H9 (cell line): ENCODE data around the gene IFITM1. TPM values are rescaled to one million over a fixed set of nuclear protein-coding genes. Genes with fewer than 3 reads are reported as not detected.
A peak's percentile ranks its signal among the peaks of the same experiment; 100 is the strongest.

ENCODE experiments used
- DNase-seq: peaks from one replicate; pipeline ENCODE4 v3.0.0-alpha.2; 2017
- H2AFZ ChIP-seq: one replicate; pipeline ENCODE4 v1.6.1; 2013; ENCODE audit warnings: mild to moderate bottlenecking, low read length, control low read depth, moderate library complexity
- H2AK5ac ChIP-seq: 2 replicates; pipeline ENCODE4 v1.6.1; 2013; ENCODE audit warnings: low read length, control low read depth, mixed read lengths; ENCODE audit not compliant: insufficient read length
- H2BK120ac ChIP-seq: one replicate; pipeline ENCODE4 v1.6.1; 2013; ENCODE audit warnings: low read depth, mild to moderate bottlenecking, low read length, control low read depth, inconsistent platforms; ENCODE audit not compliant: poor library complexity, severe bottlenecking
- H2BK12ac ChIP-seq: 2 replicates; pipeline ENCODE4 v1.6.1; 2013; ENCODE audit warnings: low read length, control low read depth, mixed read lengths, low read depth; ENCODE audit not compliant: insufficient read length
- H2BK15ac ChIP-seq: 2 replicates; pipeline ENCODE4 v1.6.1; 2013; ENCODE audit warnings: low read depth, low read length, control low read depth
- H2BK20ac ChIP-seq: one replicate; pipeline ENCODE4 v1.6.1; 2013; ENCODE audit warnings: low read depth, mild to moderate bottlenecking, low read length, control low read depth, inconsistent platforms; ENCODE audit not compliant: poor library complexity, severe bottlenecking
- H2BK5ac ChIP-seq: 2 replicates; pipeline ENCODE4 v1.6.1; 2013; ENCODE audit warnings: low read length, control low read depth, mixed read lengths; ENCODE audit not compliant: insufficient read length
- H3K14ac ChIP-seq: 2 replicates; pipeline ENCODE4 v1.6.1; 2013; ENCODE audit warnings: low read length, control low read depth; ENCODE audit not compliant: insufficient read depth
- H3K18ac ChIP-seq: 2 replicates; pipeline ENCODE4 v1.6.1; 2013; ENCODE audit warnings: low read depth, mild to moderate bottlenecking, mixed read lengths, low read length, control low read depth; ENCODE audit not compliant: insufficient read length
- H3K23ac ChIP-seq: 2 replicates; pipeline ENCODE4 v1.6.1; 2013; ENCODE audit warnings: low read length, control low read depth, mixed read lengths, low read depth; ENCODE audit not compliant: insufficient read length
- H3K23me2 ChIP-seq: 2 replicates; pipeline ENCODE4 v1.6.1; 2013; ENCODE audit warnings: low read depth, mild to moderate bottlenecking, mixed read lengths, low read length, control low read depth; ENCODE audit not compliant: insufficient read length, poor library complexity, severe bottlenecking
- H3K27ac ChIP-seq: 2 replicates; pipeline ENCODE4 v1.5.1; 2013; ENCODE audit warnings: low read length, control low read depth, mixed read lengths, low read depth; ENCODE audit not compliant: insufficient read length
- H3K27me3 ChIP-seq: 2 replicates; pipeline ENCODE4 v1.6.1; 2013; ENCODE audit warnings: low read length, control low read depth, inconsistent platforms; ENCODE audit not compliant: insufficient read depth
- H3K4ac ChIP-seq: 2 replicates; pipeline ENCODE4 v1.6.1; 2013; ENCODE audit warnings: low read depth, mild to moderate bottlenecking, control low read depth, inconsistent platforms, low read length, moderate library complexity
- H3K4me1 ChIP-seq: 2 replicates; pipeline ENCODE4 v1.6.1; 2013; ENCODE audit warnings: low read length, control low read depth, inconsistent platforms; ENCODE audit not compliant: insufficient read depth
- H3K4me2 ChIP-seq: 2 replicates; pipeline ENCODE4 v1.6.1; 2013; ENCODE audit warnings: low read length, control low read depth, mixed read lengths; ENCODE audit not compliant: insufficient read length, insufficient read depth
- H3K56ac ChIP-seq: 2 replicates; pipeline ENCODE4 v1.6.1; 2013; ENCODE audit warnings: low read depth, mild to moderate bottlenecking, mixed read lengths, low read length, control low read depth; ENCODE audit not compliant: insufficient read length
- H3K79me1 ChIP-seq: 2 replicates; pipeline ENCODE4 v1.6.1; 2013; ENCODE audit warnings: low read depth, mild to moderate bottlenecking, moderate library complexity, low read length, control low read depth, inconsistent platforms; ENCODE audit not compliant: insufficient read depth, poor library complexity, severe bottlenecking
- H3K79me2 ChIP-seq: 2 replicates; pipeline ENCODE4 v1.6.1; 2013; ENCODE audit warnings: low read length, control low read depth, inconsistent platforms; ENCODE audit not compliant: insufficient read depth
- H3K9ac ChIP-seq: 2 replicates; pipeline ENCODE4 v1.6.1; 2013; ENCODE audit warnings: low read length, control low read depth, mixed read lengths; ENCODE audit not compliant: insufficient read length; ENCODE audit errors: extremely low read depth
- H3K9me3 ChIP-seq: one replicate; pipeline ENCODE4 v1.6.1; 2013; ENCODE audit warnings: low read depth, low read length, inconsistent platforms; ENCODE audit not compliant: control insufficient read depth
- H3T11ph ChIP-seq: one replicate; pipeline ENCODE4 v1.6.1; 2013; ENCODE audit warnings: mild to moderate bottlenecking, low read length, control low read depth, inconsistent platforms
- H4K20me1 ChIP-seq: one replicate; pipeline ENCODE4 v1.6.1; 2013; ENCODE audit not compliant: control insufficient read depth, insufficient read length, insufficient read depth
- H4K5ac ChIP-seq: 2 replicates; pipeline ENCODE4 v1.6.1; 2013; ENCODE audit warnings: low read depth, mild to moderate bottlenecking, mixed read lengths, low read length, control low read depth; ENCODE audit not compliant: insufficient read length
- H4K8ac ChIP-seq: replicated peaks from 2 replicates; pipeline ENCODE4 v1.6.1; 2013; ENCODE audit warnings: low read length, control low read depth, mixed read lengths, low read depth; ENCODE audit not compliant: insufficient read length
- H4K91ac ChIP-seq: 2 replicates; pipeline ENCODE4 v1.6.1; 2013; ENCODE audit warnings: low read depth, mild to moderate bottlenecking, moderate library complexity, mixed read lengths, low read length, control low read depth; ENCODE audit not compliant: insufficient read length
- H3K27ac Mint-ChIP-seq, 3 experiments: 2 replicates in 2 of 3; 3 replicates in 1 of 3; pipeline ENCODE4 v1.8.0; 2020 to 2021; ENCODE audit warnings: mixed read lengths in 3 of 3, mild to moderate bottlenecking in 1 of 3, moderate library complexity in 1 of 3
- H3K27me3 Mint-ChIP-seq: 2 replicates; pipeline ENCODE4 v1.8.0; 2021; ENCODE audit warnings: low read depth, mild to moderate bottlenecking, moderate library complexity, mixed read lengths
- H3K36me3 Mint-ChIP-seq, 3 experiments: 2 replicates in 2 of 3; 3 replicates in 1 of 3; pipeline ENCODE4 v1.8.0; 2020 to 2021; ENCODE audit warnings: low read depth in 3 of 3, mixed read lengths in 3 of 3; ENCODE audit not compliant: insufficient read depth in 1 of 3
- H3K4me1 Mint-ChIP-seq, 2 experiments: 2 replicates each; pipeline ENCODE4 v1.8.0; 2020; ENCODE audit warnings: mixed read lengths in 2 of 2
- H3K4me3 Mint-ChIP-seq, 2 experiments: 2 replicates in 1 of 2; 3 replicates in 1 of 2; pipeline ENCODE4 v1.8.0; 2020 to 2021; ENCODE audit warnings: mild to moderate bottlenecking in 2 of 2, mixed read lengths in 2 of 2, moderate library complexity in 1 of 2
- H3K9me3 Mint-ChIP-seq, 2 experiments: 2 replicates in 1 of 2; 3 replicates in 1 of 2; pipeline ENCODE4 v1.8.0; 2020; ENCODE audit warnings: mild to moderate bottlenecking in 2 of 2, mixed read lengths in 2 of 2, moderate library complexity in 1 of 2
- WGBS: extraction: QIAGEN DNeasy Blood & Tissue Kit; methylation state at CpG from one replicate; pipeline ENCODE4 v1.1.7; 2013; ENCODE audit warnings: missing lambda C conversion rate, low lambda C conversion rate, mixed read lengths; ENCODE audit not compliant: insufficient read length; ENCODE audit errors: extremely low coverage; 5-methylcytosine and 5-hydroxymethylcytosine counted together
- total RNA-seq: library from RNA; stranded (reverse); gene quantifications from 2 replicates; pipeline ENCODE4 v1.2.1, GENCODE V29; 2021
- TF ChIP-seq, protein P1 (sequence below): fragments of 200-600 bp; sonication (generic); conservative IDR thresholded peaks from 3 replicates; pipeline ENCODE4 v1.8.0; 2021; ENCODE audit warnings: antibody characterized with exemption, mild to moderate bottlenecking

IFITM1 gene
- total RNA-seq, 1 experiment from 2014 or later: 500 TPM

GRCh38 chr11:285021-285893 lies 28.6 kb upstream of the IFITM1 start:
- no peaks in the 10 kb centered on the region for H4K20me1 ChIP-seq
- no peak overlapping the region for H3K56ac ChIP-seq
- H3K9ac ChIP-seq: no peak overlapping the region
- H3K36me3 Mint-ChIP-seq: no peaks in the 10 kb centered on the region; a peak in 3 of 7 replicates
- H3K23me2 ChIP-seq: peaks cover 9% of the 10 kb centered on the region
- H3K9me3 Mint-ChIP-seq: peaks cover 0 to 2% of the 10 kb centered on the region in 2 experiments; a peak in 1 of 5 replicates
- H2BK12ac ChIP-seq: no peak overlapping the region
- WGBS: no CpG with 5 or more reads among the region's 29 CpGs
- no peaks in the 10 kb centered on the region for H3K4me1 ChIP-seq
- H3K23ac ChIP-seq: no peak overlapping the region
- H3K79me1 ChIP-seq: no peaks in the 10 kb centered on the region
- H3K27me3 Mint-ChIP-seq: peaks cover 13% of the 10 kb centered on the region
- no peak overlapping the region for H2AK5ac ChIP-seq
- no peak overlapping the region for H2BK15ac ChIP-seq
- H3K27ac Mint-ChIP-seq: peak overlapping the region; percentile 25 to 68 (median 68); a peak in 4 of 7 replicates
- TF ChIP-seq, protein P1, sequence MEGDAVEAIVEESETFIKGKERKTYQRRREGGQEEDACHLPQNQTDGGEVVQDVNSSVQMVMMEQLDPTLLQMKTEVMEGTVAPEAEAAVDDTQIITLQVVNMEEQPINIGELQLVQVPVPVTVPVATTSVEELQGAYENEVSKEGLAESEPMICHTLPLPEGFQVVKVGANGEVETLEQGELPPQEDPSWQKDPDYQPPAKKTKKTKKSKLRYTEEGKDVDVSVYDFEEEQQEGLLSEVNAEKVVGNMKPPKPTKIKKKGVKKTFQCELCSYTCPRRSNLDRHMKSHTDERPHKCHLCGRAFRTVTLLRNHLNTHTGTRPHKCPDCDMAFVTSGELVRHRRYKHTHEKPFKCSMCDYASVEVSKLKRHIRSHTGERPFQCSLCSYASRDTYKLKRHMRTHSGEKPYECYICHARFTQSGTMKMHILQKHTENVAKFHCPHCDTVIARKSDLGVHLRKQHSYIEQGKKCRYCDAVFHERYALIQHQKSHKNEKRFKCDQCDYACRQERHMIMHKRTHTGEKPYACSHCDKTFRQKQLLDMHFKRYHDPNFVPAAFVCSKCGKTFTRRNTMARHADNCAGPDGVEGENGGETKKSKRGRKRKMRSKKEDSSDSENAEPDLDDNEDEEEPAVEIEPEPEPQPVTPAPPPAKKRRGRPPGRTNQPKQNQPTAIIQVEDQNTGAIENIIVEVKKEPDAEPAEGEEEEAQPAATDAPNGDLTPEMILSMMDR: no peak
- H3T11ph ChIP-seq: no peak overlapping the region
- H4K8ac ChIP-seq: no peak overlapping the region
- no peak overlapping the region for H3K4me2 ChIP-seq
- no peak overlapping the region for H4K91ac ChIP-seq
- H3K4ac ChIP-seq: no peak overlapping the region
- H3K9me3 ChIP-seq: no peaks in the 10 kb centered on the region
- no peak overlapping the region for H2BK120ac ChIP-seq
- H2AFZ ChIP-seq: no peak overlapping the region
- H3K27me3 ChIP-seq: peaks cover 7% of the 10 kb centered on the region; the same call in 1 of the 2 replicates
- H3K79me2 ChIP-seq: no peaks in the 10 kb centered on the region
- no peak overlapping the region for H3K18ac ChIP-seq
- peak; percentile 26 for DNase-seq
- no peak overlapping the region for H2BK20ac ChIP-seq
- H3K14ac ChIP-seq: no peak overlapping the region; the same call in 1 of the 2 replicates
- peaks cover 31 to 39% of the 10 kb centered on the region in 2 experiments for H3K4me1 Mint-ChIP-seq
- H2BK5ac ChIP-seq: no peak overlapping the region
- no peak overlapping the region for H4K5ac ChIP-seq
- H3K27ac ChIP-seq: no peak overlapping the region
- H3K4me3 Mint-ChIP-seq: no peak overlapping the region
